ENCODE results near the gene MAPK10.

The MAPK10 gene

DNA sequence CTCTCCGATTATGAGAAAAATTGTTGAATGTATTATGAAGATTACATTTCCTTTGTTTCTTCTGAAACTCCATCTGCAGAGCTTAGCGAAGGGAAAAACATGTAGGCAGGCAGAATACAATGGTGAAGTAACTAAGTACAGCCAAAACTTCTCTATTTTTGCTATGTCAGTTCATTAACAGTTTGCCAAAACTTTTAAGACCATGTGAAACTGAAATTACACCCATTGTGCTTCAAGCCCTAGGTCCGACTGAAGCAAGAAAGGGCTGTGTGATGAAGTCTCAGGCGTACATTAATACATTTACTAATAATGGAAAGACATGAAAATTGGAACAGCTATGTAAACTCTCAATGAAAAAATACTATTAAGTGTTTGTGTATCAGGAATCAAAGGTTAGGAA lies 398.0 kb downstream of the MAPK10 start:
- no peak for DNase-seq

DNA sequence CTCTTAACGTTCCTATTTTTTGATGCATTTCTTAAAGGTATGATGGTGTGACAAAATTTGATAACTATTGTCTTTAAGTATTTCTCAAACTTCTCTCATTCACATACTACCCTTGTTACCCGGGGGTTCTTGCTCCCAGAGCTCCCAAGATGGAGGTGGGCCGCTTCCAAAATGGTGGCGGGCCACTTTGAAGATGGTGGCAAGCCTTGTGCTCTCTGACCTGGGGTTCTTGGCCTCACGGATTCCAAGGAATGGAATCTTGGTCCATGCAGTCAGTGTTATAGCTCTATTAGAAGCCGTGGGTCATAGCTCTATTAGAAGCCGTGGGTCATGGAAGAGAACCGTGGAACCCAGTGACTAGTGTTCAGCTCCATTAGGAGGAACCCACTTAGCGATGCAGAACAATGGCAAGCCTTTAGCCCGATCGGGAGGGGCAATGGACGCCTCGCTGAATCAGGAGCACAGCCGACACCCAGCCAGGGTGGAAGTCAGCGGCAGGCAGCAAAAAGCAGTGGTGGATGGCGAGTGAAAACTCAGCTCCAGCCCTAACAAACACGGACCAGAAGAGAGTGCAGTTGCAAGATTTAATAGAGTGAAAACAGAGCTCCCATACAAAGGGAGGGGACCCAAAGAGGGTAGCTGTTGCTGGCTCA lies 403.4 kb downstream of the MAPK10 start:
- no peak for DNase-seq

DNA sequence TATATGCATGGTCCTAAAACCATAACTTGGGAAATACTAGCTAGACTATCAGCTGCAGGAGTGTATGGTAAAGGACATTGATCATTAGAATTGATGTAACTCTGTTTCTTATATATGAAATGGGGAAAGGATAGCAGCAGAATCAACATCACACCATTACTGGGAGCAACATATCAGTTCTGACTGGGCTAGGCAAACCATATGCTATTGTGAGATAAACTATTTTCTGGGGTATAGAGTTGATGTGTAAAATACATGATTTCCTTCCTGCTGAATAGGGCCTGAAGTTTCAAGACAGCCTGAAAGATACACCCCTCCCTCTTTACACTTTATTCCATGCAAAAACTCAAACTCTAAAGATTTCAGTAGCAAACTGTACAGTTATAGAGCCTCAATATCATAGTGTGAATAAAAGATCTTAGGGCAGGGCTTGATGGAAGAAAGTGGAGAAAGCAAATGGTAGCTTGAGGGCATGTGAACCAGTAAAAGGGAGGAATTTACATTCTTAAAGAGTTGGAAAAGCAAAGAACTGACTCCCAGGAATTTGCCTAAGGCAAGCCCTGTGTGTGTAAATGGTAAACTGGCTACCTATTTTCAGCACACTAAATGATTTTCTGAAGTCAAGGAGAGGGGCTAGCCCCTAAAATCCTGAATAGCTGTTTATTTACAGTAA lies 404.1 kb downstream of the MAPK10 start:
- DNase-seq, result no peak

DNA sequence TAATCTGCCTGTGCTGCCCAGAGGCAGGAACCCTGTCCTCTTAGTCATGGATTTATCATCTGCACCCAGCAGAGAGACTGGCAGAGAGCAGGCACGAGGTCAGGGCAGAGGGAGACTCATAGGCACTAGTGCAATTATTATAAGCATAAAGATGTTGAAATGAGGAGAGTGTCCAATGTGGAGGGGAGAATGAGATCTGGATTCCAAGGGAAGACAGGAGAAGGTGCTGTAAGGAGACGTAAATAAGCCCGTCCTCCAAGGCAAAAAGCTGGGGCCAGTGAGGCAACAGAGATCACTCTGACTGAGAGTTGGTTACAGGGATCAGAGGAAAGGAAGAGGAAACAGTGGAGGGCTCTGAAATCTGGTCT lies 406.2 kb downstream of the MAPK10 start:
- peak; percentile 9 for DNase-seq

DNA sequence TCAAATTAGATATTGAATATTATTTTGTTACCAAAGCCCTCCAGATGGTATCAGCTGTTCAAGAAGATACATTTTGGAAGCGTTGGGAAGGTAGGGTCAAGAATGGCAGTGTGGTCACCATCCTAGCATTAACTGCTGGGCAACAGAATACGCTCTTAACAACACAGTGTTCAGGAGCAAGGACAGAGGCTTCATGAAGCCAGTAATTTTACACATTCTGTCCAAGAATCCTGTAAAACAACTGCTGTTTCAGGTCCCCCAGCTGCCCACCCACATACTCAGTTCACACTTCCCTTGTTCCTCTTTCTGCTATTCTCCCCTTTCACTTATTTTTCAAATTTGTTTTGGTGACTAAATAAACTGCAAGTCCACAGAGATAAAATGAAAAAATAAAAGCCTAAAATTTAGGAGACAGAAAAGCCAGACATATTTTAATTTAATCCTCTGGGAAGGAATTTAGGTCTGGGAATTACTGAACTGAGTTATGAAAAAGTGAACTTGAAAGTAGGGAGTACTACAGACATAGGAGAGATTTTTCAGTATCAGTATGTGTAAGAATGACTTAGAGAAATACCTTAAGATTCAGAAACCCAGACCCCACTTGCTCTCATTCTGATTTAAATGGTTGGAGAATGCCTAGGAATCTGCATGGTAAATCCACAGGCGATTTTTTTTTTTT lies 406.7 kb downstream of the MAPK10 start:
- DNase-seq, result no peak

DNA sequence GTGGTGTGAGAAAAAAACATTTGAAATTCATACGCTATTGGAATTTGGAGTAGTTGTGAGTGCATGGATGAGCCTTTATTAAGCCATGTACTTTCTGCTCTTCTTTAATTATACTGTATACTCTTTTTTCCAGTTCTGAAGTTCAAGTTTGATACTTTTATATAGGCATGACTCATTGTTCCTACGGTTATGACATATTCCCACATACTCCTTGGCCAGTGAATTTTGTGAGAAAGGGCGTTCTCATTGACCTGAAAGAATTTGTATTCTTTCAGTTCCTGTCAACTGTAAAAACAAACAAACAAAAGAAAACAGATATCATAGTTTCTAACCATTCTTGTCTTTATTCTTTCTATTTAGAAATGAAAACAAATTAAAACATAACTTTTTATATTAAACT lies 407.3 kb downstream of the MAPK10 start:
- DNase-seq, result no peak

DNA sequence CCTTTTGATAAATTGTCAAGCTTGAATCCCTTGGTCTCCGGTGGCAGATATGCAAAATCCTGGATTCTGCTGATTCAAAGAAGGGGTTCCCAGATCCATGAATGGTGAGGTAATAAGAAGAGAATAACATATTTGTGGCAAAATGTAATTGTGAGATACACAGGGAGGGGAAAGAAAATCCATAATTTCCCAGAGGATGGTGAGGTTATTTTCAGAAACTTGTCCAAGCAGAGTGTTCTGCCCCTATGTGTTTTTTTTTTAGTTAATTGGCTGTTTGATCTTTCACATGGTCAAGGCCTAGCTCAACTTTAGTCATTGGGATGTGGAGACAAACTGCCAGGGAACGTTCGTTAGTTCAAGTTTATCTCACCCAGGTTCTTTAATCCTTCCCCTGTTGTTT lies 408.8 kb downstream of the MAPK10 start:
- DNase-seq, result no peak

DNA sequence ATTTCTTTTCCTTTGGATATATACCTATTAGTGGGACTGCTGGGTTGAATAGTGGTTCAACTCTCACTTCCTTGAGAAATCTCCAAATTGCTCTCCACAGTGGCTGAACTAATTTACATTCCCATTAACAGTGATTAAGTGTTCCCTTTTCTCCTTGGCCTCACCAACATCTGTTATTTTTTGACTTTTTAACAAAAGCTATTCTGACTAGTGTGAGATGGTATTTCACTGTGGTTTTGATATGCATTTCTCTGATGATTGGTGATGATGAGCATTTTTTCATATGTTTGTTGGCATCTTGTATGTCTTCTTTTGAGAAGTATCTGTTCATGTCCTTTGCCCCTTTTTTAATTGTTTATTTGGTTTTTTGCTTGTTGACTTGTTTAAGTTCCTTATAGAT lies 413.0 kb downstream of the MAPK10 start:
- DNase-seq, result no peak

DNA sequence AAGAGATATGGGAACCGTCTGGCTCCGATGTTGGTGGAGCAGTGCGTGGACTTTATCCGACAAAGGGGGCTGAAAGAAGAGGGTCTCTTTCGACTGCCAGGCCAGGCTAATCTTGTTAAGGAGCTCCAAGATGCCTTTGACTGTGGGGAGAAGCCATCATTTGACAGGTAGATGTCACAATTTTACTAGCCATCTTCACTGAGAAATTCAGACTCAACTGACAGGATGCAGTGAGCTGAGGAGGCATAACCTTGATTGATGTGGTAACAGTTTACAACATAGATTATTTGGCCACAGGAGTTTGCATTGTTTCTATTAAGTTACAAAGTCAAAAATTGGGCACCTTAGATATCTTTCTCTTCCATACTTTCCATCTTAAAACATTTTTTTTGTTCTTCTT lies 417.7 kb downstream of the MAPK10 start:
- DNase-seq, result no peak

DNA sequence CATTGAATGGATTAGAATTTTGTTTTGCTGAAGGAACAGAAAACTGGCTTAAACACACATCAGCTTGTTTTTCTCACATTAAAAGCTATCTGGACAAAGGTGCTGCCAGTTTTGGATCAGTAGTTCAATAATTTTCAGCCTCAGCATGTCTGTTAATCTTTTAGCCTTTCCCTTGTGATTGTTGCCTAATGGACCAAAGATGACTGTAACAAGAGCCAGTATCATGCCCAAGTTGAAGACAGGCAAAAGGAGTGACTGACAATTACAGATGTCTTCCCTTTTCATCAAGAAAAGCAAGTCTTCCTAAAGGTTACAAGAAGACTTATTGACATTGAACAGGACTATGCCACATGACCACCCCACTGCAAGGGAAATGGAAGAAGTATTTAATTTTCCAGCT lies 419.7 kb downstream of the MAPK10 start:
- DNase-seq, result no peak

Data from 8988T (cell line).